Nephron (organoid): ENCODE data around the gene ASL.
"Not testable (repeated sequence)": the region's sequence is repeated elsewhere in the genome, so short reads cannot be mapped to it uniquely, and the experiment has no call there.

Experiments used
- H3K27ac Mint-ChIP-seq, 3 experiments: 2 replicates each; pipeline ENCODE4 v1.8.0; 2020; ENCODE audit warnings: mixed read lengths in 3 of 3, mild to moderate bottlenecking in 2 of 3, moderate library complexity in 1 of 3
- H3K27me3 Mint-ChIP-seq: 2 replicates; pipeline ENCODE4 v1.8.0; 2021; ENCODE audit warnings: low read depth, mild to moderate bottlenecking, moderate library complexity, mixed read lengths
- H3K36me3 Mint-ChIP-seq: 2 replicates; pipeline ENCODE4 v1.8.0; 2020; ENCODE audit warnings: low read depth, mixed read lengths
- H3K4me1 Mint-ChIP-seq: 2 replicates; pipeline ENCODE4 v1.8.0; 2020; ENCODE audit warnings: mixed read lengths
- H3K4me3 Mint-ChIP-seq, 3 experiments: 2 replicates each; pipeline ENCODE4 v1.8.0; 2020; ENCODE audit warnings: mild to moderate bottlenecking in 3 of 3, mixed read lengths in 3 of 3, moderate library complexity in 2 of 3
- H3K9me3 Mint-ChIP-seq: 2 replicates; pipeline ENCODE4 v1.8.0; 2020; ENCODE audit warnings: mixed read lengths
- TF ChIP-seq, protein P1 (sequence below), 3 experiments: fragments of 200-600 bp; sonication (generic); IDR thresholded peaks; one replicate each; pipeline ENCODE4 v1.5.0; 2021; ENCODE audit warnings: antibody characterized with exemption in 3 of 3; ENCODE audit not compliant: unreplicated experiment in 3 of 3

Gene ASL

DNA sequence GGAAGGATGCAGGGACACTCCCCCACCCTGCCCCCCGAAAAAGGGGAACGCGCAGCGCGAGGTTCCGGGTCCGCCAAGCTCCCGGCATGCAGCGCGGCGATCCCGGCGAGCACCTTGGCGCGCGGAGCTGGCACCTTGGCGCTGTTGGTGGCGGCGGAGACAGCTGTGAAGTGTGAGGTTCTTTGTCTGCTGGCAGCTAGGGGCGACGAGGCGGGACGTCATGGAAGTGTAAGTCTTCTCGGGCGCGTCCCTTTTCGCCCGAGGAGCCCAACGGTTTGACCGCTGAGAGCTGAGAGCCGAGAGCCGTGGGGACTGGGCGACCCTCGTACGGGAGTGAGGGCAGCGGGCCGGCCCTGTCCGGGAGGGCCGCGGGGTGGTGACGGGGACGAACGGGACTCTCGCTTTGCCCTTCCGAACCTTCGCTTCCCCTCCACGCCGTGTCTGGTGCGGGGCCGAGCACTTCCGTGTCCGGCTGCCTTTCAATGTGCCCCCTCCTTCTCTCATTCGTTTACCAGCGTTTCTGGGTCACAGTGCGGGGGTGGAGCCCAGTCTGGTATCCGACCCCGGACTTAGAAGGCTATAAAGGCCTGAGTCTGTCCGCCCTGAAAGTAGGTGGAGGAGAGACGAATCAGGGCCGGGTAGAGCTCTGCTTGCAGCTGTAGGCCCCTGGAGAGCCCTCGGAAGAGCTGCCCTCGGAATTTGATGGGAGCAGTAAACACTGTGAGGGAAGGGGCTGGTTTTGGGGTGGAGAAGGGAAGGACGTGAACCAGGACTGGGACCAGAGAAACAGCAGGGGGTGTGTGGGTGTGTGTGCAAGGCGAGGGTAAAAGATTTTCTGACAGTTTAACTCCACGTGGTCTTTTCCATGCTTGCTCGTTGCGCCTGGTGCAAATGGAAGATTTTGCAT lies 39.4 kb downstream of the ASL start, which contains the start of gene CRCP:
Gene CRCP, plus strand, starts transcription at position 105 of the 907 bp plus-strand sequence. Its CDS starts 116 bp downstream, at position 221.
- peaks cover 10% of the 10 kb centered on the region for H3K36me3 Mint-ChIP-seq
- TF ChIP-seq, protein P1, sequence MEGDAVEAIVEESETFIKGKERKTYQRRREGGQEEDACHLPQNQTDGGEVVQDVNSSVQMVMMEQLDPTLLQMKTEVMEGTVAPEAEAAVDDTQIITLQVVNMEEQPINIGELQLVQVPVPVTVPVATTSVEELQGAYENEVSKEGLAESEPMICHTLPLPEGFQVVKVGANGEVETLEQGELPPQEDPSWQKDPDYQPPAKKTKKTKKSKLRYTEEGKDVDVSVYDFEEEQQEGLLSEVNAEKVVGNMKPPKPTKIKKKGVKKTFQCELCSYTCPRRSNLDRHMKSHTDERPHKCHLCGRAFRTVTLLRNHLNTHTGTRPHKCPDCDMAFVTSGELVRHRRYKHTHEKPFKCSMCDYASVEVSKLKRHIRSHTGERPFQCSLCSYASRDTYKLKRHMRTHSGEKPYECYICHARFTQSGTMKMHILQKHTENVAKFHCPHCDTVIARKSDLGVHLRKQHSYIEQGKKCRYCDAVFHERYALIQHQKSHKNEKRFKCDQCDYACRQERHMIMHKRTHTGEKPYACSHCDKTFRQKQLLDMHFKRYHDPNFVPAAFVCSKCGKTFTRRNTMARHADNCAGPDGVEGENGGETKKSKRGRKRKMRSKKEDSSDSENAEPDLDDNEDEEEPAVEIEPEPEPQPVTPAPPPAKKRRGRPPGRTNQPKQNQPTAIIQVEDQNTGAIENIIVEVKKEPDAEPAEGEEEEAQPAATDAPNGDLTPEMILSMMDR (IDR thresholded peaks at IDR 0.05; ENCODE audit: unreplicated experiment in 3 of 3), result peak in 1 of 3 experiments; percentile 12
- no peaks in the 10 kb centered on the region for H3K9me3 Mint-ChIP-seq
- peak within 1 kb of the TSS; percentile 93 to 98 (median 96) for H3K4me3 Mint-ChIP-seq
- no peaks in the 10 kb centered on the region for H3K27me3 Mint-ChIP-seq
- peak within 1 kb of the TSS; percentile 91 to 98 (median 94) for H3K27ac Mint-ChIP-seq
- H3K4me1 Mint-ChIP-seq, result peaks cover 39% of the 10 kb centered on the region

GRCh38 chr7:66116680-66117420 lies 41.2 kb downstream of the ASL start:
- Mint-ChIP-seq H3K4me3 (peak overlapping the region; percentile 73 to 86 (median 81)), H3K27ac (peak overlapping the region in 2 of 3 experiments; percentile 63 to 66), H3K4me1 (peaks cover 39% of the 10 kb centered on the region)
- H3K9me3 Mint-ChIP-seq, H3K36me3 Mint-ChIP-seq, H3K27me3 Mint-ChIP-seq: not testable (repeated sequence)

GRCh38 chr7:66118603-66119002 lies 43.0 kb downstream of the ASL start:
- Mint-ChIP-seq H3K27me3 (no peaks in the 10 kb centered on the region), H3K9me3 (no peaks in the 10 kb centered on the region), H3K27ac (peak overlapping the region in 1 of 3 experiments; percentile 75), H3K4me1 (peaks cover 39% of the 10 kb centered on the region), H3K4me3 (peak overlapping the region in 1 of 3 experiments; percentile 52), H3K36me3 (peaks cover 6% of the 10 kb centered on the region)
- TF ChIP-seq, protein P1 (IDR thresholded peaks at IDR 0.05; ENCODE audit: unreplicated experiment in 3 of 3), result no peak

DNA sequence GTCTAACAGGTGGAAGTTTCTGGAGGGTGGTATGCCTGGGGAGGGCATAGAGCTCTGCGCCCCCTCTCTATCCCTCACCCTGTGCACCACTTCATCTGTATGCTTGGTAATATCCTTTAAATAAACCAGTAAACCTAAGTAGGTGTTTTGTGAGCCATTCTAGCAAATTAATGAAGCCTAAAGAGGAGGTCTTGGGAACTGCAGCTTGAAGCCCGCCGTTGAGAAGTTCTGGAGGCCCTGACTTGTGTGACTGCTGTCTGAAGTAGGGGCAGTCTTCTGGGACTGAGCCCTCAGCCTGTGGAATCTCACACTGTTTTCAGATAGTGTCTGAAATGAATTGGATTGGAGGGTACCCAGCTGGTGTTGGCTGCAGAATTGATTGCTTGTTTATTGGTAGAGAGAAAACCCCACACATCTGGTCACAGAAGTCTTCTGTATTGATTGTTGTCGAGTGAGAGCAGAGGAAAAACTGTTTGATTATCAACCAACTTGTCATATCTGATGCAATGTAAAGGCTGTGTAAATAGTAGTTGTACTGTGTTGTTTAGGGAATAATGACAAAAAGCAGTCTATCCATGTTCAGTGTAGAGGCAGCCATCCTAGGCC lies 43.7 kb downstream of the ASL start:
- Mint-ChIP-seq H3K27ac (peak overlapping the region in 2 of 3 experiments; percentile 15 to 75), H3K4me1 (peaks cover 40% of the 10 kb centered on the region), H3K27me3 (no peaks in the 10 kb centered on the region), H3K4me3 (peak overlapping the region in 1 of 3 experiments; percentile 16), H3K36me3 (peaks cover 6% of the 10 kb centered on the region), H3K9me3 (no peaks in the 10 kb centered on the region)
- TF ChIP-seq, protein P1 (IDR thresholded peaks at IDR 0.05; ENCODE audit: unreplicated experiment in 3 of 3), result no peak

DNA sequence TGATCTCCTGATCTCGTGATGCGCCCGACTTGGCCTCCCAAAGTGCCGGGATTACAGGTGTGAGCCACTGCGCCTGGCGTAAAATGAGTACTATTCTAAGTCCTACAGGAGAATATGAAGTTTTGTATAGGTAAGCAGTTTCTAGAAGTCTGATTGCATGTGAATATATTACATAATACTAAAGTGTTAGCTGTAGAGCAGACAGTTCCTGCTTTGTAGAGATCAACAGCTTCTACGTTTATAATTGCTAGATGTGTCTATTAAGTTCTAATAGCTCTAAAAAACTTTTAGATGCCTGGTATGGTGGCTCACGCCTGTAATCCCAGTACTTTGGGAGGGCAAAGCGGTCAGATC lies 47.5 kb downstream of the ASL start:
- TF ChIP-seq, protein P1 (IDR thresholded peaks at IDR 0.05; ENCODE audit: unreplicated experiment in 3 of 3), result no peak
- no peaks in the 10 kb centered on the region for H3K9me3 Mint-ChIP-seq
- peaks cover 35% of the 10 kb centered on the region for H3K4me1 Mint-ChIP-seq
- H3K27ac Mint-ChIP-seq, result no peak overlapping the region
- no peak overlapping the region for H3K4me3 Mint-ChIP-seq
- H3K27me3 Mint-ChIP-seq, result no peaks in the 10 kb centered on the region
- no peaks in the 10 kb centered on the region for H3K36me3 Mint-ChIP-seq

- not testable (repeated sequence) for H3K36me3 Mint-ChIP-seq, H3K4me3 Mint-ChIP-seq, H3K27me3 Mint-ChIP-seq, H3K9me3 Mint-ChIP-seq
- Mint-ChIP-seq H3K4me1 (peaks cover 21% of the 10 kb centered on the region), H3K27ac (peak overlapping the region in 2 of 3 experiments; percentile 0 to 28)
Observed at GRCh38 chr7:66124569-66124861, 48.9 kb downstream of the ASL start.
